ENCODE results near the gene MIGA2. TPM values are rescaled to one million over a fixed set of nuclear protein-coding genes. Genes with fewer than 3 reads are reported as not detected.

MIGA2 gene
- total and polyA plus RNA-seq, 9 of the 15 experiments (the other 6 are each of a cell fraction or from before 2014, with no cell fraction given), result 0.15 to 54.1 (median 18.0) TPM

DNA sequence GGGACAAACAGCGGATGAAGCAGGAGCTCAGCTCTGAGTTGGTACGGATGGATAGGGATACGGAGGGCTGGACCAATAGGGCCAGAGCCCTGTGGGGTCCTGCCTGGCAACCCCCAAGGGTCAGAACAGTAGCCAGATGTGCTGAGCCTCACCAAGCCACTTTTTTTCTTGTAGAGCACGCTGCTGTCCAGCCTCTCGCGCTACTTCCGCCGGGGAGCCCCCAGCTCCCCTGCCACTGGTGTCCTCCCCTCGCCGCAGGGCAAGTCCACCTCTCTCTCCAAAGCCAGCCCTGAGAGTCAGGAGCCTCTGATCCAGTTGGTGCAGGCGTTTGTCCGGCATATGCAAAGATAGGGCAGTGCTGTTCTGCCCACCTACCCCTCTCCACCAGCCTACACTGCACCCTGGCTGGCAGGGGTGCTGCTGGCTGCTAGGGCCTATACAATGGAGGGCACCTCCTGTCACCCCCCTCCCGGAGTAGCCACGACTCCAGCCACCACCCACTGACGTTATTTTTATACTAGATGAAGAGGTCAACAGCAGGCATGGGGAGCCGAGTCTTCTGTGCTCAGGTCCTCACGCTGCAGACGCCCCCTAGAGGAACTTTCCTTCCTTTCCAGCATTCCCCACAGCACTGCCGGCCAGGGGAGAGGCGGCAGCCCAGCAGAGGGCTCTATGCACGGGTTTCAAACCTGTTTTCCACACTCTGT is 29.9 kb upstream of the MIGA2 start (continued):
- TF ChIP-seq MBD1 (CRISPR knock-in tag; IDR thresholded peaks at IDR 0.05) (no peak), HCFC1 (IDR thresholded peaks at IDR 0.05; ENCODE audit: low read depth, low read length) (peak; percentile 52; the same call in 1 of the 2 replicates), SIN3A (IDR thresholded peaks at IDR 0.05; ENCODE audit: borderline replicate concordance in 2 of 2, control insufficient read depth in 1 of 2, low read depth in 2 of 2, low read length in 2 of 2) (peak in 1 of 2 experiments; percentile 43; a peak in 1 of 4 replicates), POLR2AphosphoS2 (IDR thresholded peaks at IDR 0.05; ENCODE audit: low read length) (peak; percentile 93), SMAD3 (CRISPR knock-in tag; conservative IDR thresholded peaks at IDR 0.05) (no peak), ZNF780A (CRISPR knock-in tag; IDR thresholded peaks at IDR 0.05) (no peak), MEIS2 (IDR thresholded peaks at IDR 0.05; ENCODE audit: partially characterized antibody) (no peak), CTBP1 (IDR thresholded peaks at IDR 0.05; ENCODE audit: borderline replicate concordance) (peak; percentile 14; the same call in 1 of the 2 replicates), HDAC6 (IDR thresholded peaks at IDR 0.05; ENCODE audit: low read depth, low read length) (no peak), MYBL2 (IDR thresholded peaks at IDR 0.05; ENCODE audit: low read depth) (no peak), MYBL2 (CRISPR knock-in tag; IDR thresholded peaks at IDR 0.05; ENCODE audit: borderline replicate concordance) (no peak), NFIC (IDR thresholded peaks at IDR 0.05) (no peak), DLX4 (CRISPR knock-in tag; IDR thresholded peaks at IDR 0.05) (no peak), SRSF9 (IDR thresholded peaks at IDR 0.05; ENCODE audit: borderline replicate concordance, low read depth, low read length) (no peak), YBX1 (IDR thresholded peaks at IDR 0.05) (no peak), NCOA2 (IDR thresholded peaks at IDR 0.05; ENCODE audit: partially characterized antibody in 2 of 2) (no peak), TEAD1 (CRISPR knock-in tag; IDR thresholded peaks at IDR 0.05) (peak; percentile 31 to 78; a peak in 1 of 4 replicates), MAFK (IDR thresholded peaks at IDR 0.05; ENCODE audit: low read length) (no peak)
- TF ChIP-seq, protein P1, sequence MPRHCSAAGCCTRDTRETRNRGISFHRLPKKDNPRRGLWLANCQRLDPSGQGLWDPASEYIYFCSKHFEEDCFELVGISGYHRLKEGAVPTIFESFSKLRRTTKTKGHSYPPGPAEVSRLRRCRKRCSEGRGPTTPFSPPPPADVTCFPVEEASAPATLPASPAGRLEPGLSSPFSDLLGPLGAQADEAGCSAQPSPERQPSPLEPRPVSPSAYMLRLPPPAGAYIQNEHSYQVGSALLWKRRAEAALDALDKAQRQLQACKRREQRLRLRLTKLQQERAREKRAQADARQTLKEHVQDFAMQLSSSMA (CRISPR knock-in tag; IDR thresholded peaks at IDR 0.05), result no peak
- TF ChIP-seq, protein P2, sequence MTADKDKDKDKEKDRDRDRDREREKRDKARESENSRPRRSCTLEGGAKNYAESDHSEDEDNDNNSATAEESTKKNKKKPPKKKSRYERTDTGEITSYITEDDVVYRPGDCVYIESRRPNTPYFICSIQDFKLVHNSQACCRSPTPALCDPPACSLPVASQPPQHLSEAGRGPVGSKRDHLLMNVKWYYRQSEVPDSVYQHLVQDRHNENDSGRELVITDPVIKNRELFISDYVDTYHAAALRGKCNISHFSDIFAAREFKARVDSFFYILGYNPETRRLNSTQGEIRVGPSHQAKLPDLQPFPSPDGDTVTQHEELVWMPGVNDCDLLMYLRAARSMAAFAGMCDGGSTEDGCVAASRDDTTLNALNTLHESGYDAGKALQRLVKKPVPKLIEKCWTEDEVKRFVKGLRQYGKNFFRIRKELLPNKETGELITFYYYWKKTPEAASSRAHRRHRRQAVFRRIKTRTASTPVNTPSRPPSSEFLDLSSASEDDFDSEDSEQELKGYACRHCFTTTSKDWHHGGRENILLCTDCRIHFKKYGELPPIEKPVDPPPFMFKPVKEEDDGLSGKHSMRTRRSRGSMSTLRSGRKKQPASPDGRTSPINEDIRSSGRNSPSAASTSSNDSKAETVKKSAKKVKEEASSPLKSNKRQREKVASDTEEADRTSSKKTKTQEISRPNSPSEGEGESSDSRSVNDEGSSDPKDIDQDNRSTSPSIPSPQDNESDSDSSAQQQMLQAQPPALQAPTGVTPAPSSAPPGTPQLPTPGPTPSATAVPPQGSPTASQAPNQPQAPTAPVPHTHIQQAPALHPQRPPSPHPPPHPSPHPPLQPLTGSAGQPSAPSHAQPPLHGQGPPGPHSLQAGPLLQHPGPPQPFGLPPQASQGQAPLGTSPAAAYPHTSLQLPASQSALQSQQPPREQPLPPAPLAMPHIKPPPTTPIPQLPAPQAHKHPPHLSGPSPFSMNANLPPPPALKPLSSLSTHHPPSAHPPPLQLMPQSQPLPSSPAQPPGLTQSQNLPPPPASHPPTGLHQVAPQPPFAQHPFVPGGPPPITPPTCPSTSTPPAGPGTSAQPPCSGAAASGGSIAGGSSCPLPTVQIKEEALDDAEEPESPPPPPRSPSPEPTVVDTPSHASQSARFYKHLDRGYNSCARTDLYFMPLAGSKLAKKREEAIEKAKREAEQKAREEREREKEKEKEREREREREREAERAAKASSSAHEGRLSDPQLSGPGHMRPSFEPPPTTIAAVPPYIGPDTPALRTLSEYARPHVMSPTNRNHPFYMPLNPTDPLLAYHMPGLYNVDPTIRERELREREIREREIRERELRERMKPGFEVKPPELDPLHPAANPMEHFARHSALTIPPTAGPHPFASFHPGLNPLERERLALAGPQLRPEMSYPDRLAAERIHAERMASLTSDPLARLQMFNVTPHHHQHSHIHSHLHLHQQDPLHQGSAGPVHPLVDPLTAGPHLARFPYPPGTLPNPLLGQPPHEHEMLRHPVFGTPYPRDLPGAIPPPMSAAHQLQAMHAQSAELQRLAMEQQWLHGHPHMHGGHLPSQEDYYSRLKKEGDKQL (CRISPR knock-in tag; IDR thresholded peaks at IDR 0.05; ENCODE audit: borderline replicate concordance), result no peak
